Naive B cell (primary cell): ENCODE results near the gene PIGA. TPM values are rescaled to one million over a fixed set of nuclear protein-coding genes. Genes with fewer than 3 reads are reported as not detected.
"Not testable (repeated sequence)": the region's sequence is repeated elsewhere in the genome, so short reads cannot be mapped to it uniquely, and the experiment has no call there.

Source experiments
- ATAC-seq, 2 donors: fragments of 150-1000 bp; cut with Tn5 transposase; 2 replicates each; pipeline ENCODE4 v1.10.0; 2021; ENCODE audit warnings: low read depth in 2 of 2, mild to moderate bottlenecking in 2 of 2, moderate library complexity in 2 of 2
- DNase-seq: peaks from one replicate; pipeline ENCODE4 v3.0.0; 2022
- H3K27ac Mint-ChIP-seq, 6 donors: one replicate each; pipeline ENCODE4 v1.8.0; 2020 to 2022; ENCODE audit warnings: mild to moderate bottlenecking in 6 of 6, mixed read lengths in 6 of 6, moderate library complexity in 5 of 6, inconsistent platforms in 2 of 6
- H3K27me3 Mint-ChIP-seq, 3 donors: one replicate each; pipeline ENCODE4 v1.8.0; 2021 to 2022; ENCODE audit warnings: mixed read lengths in 3 of 3, mild to moderate bottlenecking in 1 of 3
- H3K36me3 Mint-ChIP-seq, 2 donors: one replicate each; pipeline ENCODE4 v1.8.0; 2020 to 2022; ENCODE audit warnings: mixed read lengths in 2 of 2, inconsistent platforms in 1 of 2, mild to moderate bottlenecking in 1 of 2
- H3K4me1 Mint-ChIP-seq, 3 donors: one replicate each; pipeline ENCODE4 v1.8.0; 2020 to 2022; ENCODE audit warnings: mixed read lengths in 3 of 3, inconsistent platforms in 1 of 3, mild to moderate bottlenecking in 1 of 3, moderate library complexity in 1 of 3
- H3K4me3 Mint-ChIP-seq, 8 donors: one replicate each; pipeline ENCODE4 v1.8.0; 2020 to 2022; ENCODE audit warnings: mild to moderate bottlenecking in 8 of 8, mixed read lengths in 8 of 8, moderate library complexity in 8 of 8, inconsistent platforms in 2 of 8
- H3K9me3 Mint-ChIP-seq, 7 donors: one replicate each; pipeline ENCODE4 v1.8.0; 2020 to 2022; ENCODE audit warnings: mixed read lengths in 7 of 7, mild to moderate bottlenecking in 5 of 7, inconsistent platforms in 2 of 7, moderate library complexity in 1 of 7
- polyA plus RNA-seq, 6 donors: library from polyadenylated mRNA; unstranded; fragments of 300-500 nt; fragmentation: Illumina TruSeq; gene quantifications; one replicate each; pipeline ENCODE4 v1.2.3, GENCODE V29; 2021; ENCODE audit warnings: low read depth in 6 of 6

PIGA gene
- polyA plus RNA-seq, 6 donors from 2014 or later = 3.4 to 12.0 (median 7.8) TPM

- DNase-seq = no peak
- H3K27me3 Mint-ChIP-seq = peaks cover 0 to 14% (median 0%) of the 10 kb centered on the region in 3 donors
- peaks cover 0 to 4% of the 10 kb centered on the region in 2 donors for H3K36me3 Mint-ChIP-seq
- peaks cover 0 to 3% (median 0%) of the 10 kb centered on the region in 7 donors for H3K9me3 Mint-ChIP-seq
- no peaks in the 10 kb centered on the region for H3K4me1 Mint-ChIP-seq
- no peak overlapping the region for H3K4me3 Mint-ChIP-seq
- ATAC-seq = no peak
- no peak overlapping the region for H3K27ac Mint-ChIP-seq
Observed at GRCh38 chrX:15310117-15310516, 25.2 kb downstream of the PIGA start.

DNA sequence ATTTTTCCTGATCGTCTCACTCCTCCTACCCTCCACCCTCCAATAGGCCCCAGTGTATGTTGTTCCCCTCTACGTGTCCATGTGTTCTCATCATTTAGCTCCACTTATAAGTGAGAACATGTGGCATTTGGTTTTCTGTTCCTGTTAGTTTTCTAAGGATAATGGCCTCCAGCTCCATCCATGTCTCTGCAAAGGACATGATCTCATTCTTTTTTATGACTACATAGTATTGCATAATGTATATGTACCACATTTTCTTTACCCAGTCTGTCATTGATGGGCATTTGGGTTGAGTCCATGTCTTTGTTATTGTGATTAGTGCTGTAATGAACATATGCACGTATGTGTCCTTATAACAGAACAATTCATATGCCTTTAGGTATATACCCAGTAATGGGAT is 29.4 kb downstream of the PIGA start:
- H3K4me3 Mint-ChIP-seq, DNase-seq, H3K27ac Mint-ChIP-seq, H3K4me1 Mint-ChIP-seq, ATAC-seq, H3K36me3 Mint-ChIP-seq, H3K9me3 Mint-ChIP-seq: not testable (repeated sequence)
- peaks cover 0 to 14% (median 5%) of the 10 kb centered on the region in 3 donors for H3K27me3 Mint-ChIP-seq

DNA sequence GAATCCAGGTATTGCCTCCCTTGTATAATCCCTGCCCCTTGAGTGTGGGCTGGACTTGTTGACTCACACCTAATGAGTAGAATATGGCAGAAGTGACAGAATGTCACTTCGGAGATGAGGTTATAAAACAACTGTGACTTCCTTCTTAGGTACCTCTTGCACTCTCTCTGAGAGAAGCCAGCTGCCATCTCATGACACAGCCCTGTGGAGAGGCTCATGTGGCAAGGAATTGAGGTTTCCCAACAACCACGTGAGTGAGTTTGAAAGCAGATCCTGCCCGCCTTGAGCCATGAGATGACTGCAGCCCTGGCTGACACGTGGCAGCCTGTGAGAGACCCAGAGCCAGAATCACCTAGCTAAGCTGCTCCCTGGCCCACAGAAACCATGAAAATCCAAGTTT is 33.4 kb downstream of the PIGA start:
- H3K4me3 Mint-ChIP-seq = no peak overlapping the region
- H3K36me3 Mint-ChIP-seq = peaks cover 0 to 4% of the 10 kb centered on the region in 2 donors
- H3K27ac Mint-ChIP-seq = no peak overlapping the region
- H3K27me3 Mint-ChIP-seq = peaks cover 0 to 5% (median 0%) of the 10 kb centered on the region in 3 donors
- no peak for DNase-seq
- no peak for ATAC-seq
- H3K9me3 Mint-ChIP-seq = peaks cover 0 to 3% (median 0%) of the 10 kb centered on the region in 7 donors
- H3K4me1 Mint-ChIP-seq = peaks cover 0 to 2% (median 0%) of the 10 kb centered on the region in 3 donors

- H3K27ac Mint-ChIP-seq = no peak overlapping the region
- H3K9me3 Mint-ChIP-seq = peaks cover 0 to 3% (median 0%) of the 10 kb centered on the region in 7 donors
- H3K27me3 Mint-ChIP-seq = peaks cover 0 to 5% (median 0%) of the 10 kb centered on the region in 3 donors
- DNase-seq = no peak
- ATAC-seq = no peak
- peaks cover 0 to 2% (median 0%) of the 10 kb centered on the region in 3 donors for H3K4me1 Mint-ChIP-seq
- H3K4me3 Mint-ChIP-seq = peak overlapping the region in 1 of 8 donors; percentile 49
- H3K36me3 Mint-ChIP-seq = no peaks in the 10 kb centered on the region
Observed at GRCh38 chrX:15299941-15300851, 35.1 kb downstream of the PIGA start.

GRCh38 chrX:15298780-15299179 is 36.5 kb downstream of the PIGA start:
- peaks cover 0 to 3% (median 0%) of the 10 kb centered on the region in 7 donors for H3K9me3 Mint-ChIP-seq
- H3K27me3 Mint-ChIP-seq = peaks cover 0 to 5% (median 0%) of the 10 kb centered on the region in 3 donors
- DNase-seq (no peak), ATAC-seq (no peak)
- H3K36me3 Mint-ChIP-seq = no peaks in the 10 kb centered on the region
- H3K27ac Mint-ChIP-seq = no peak overlapping the region
- no peak overlapping the region for H3K4me3 Mint-ChIP-seq
- H3K4me1 Mint-ChIP-seq = peaks cover 0 to 2% (median 0%) of the 10 kb centered on the region in 3 donors

- Mint-ChIP-seq H3K27me3 (peaks cover 0 to 5% (median 0%) of the 10 kb centered on the region in 3 donors), H3K4me3 (peak overlapping the region in 1 of 8 donors; percentile 13), H3K4me1 (peaks cover 0 to 2% (median 0%) of the 10 kb centered on the region in 3 donors), H3K36me3 (no peaks in the 10 kb centered on the region), H3K9me3 (peaks cover 0 to 3% (median 0%) of the 10 kb centered on the region in 7 donors), H3K27ac (no peak overlapping the region)
- no peak for DNase-seq
- ATAC-seq = no peak
Observed at GRCh38 chrX:15298201-15298600, 37.1 kb downstream of the PIGA start.

GRCh38 chrX:15293451-15293850 is 41.9 kb downstream of the PIGA start:
- no peak for ATAC-seq
- Mint-ChIP-seq H3K27me3 (no peaks in the 10 kb centered on the region), H3K4me1 (no peaks in the 10 kb centered on the region), H3K9me3 (peaks cover 0 to 1% (median 0%) of the 10 kb centered on the region in 7 donors), H3K27ac (no peak overlapping the region), H3K4me3 (no peak overlapping the region), H3K36me3 (no peaks in the 10 kb centered on the region)
- no peak for DNase-seq

DNA sequence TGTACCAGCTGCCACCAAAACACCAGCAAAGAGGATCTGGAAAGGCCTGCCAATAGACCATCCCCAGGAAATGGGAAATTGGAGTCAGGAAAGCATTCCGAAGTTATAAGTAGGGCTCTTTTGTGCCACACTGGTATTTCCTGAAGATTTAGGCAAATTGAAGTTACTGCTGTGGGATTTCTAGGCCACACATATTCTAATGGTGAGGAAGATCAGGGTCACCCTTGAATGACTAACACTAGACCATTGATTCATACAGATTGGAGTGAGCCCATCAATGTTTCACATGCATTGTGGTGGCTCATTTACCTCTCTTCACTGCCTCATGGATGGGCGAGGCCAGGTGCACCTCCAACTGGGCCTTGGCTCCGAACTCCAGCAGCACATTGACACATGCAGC is 42.5 kb downstream of the PIGA start:
- no peaks in the 10 kb centered on the region for H3K27me3 Mint-ChIP-seq
- DNase-seq = no peak
- no peak for ATAC-seq
- no peak overlapping the region for H3K27ac Mint-ChIP-seq
- H3K4me1 Mint-ChIP-seq = no peaks in the 10 kb centered on the region
- no peaks in the 10 kb centered on the region for H3K36me3 Mint-ChIP-seq
- H3K4me3 Mint-ChIP-seq = no peak overlapping the region
- peaks cover 0 to 1% (median 0%) of the 10 kb centered on the region in 7 donors for H3K9me3 Mint-ChIP-seq

DNA sequence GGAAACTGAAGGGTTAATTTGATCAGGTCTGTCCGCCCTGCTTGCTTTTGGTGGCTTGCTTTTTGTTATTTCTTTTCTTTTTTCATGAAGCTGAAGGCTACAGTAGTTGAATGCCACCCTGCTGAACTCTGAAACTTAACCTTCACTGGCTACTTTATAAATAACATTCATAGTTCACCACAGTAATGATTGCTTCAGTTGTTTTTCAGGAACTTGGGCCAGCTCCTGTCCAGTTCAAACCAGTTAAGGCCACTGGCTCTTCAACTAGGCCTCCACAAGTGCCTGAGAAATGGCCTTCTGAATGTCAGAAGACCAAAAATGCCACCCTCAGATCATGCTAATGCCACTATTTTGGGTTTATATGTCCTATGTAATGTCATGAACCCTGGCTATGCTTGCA is 57.7 kb downstream of the PIGA start:
- Mint-ChIP-seq H3K27me3 (peaks cover 6 to 11% (median 8%) of the 10 kb centered on the region in 3 donors), H3K9me3 (peaks cover 0 to 16% (median 8%) of the 10 kb centered on the region in 7 donors), H3K36me3 (no peaks in the 10 kb centered on the region), H3K4me3 (no peak overlapping the region), H3K27ac (peak overlapping the region in 1 of 6 donors; percentile 15), H3K4me1 (no peaks in the 10 kb centered on the region)
- no peak for DNase-seq
- no peak for ATAC-seq

GRCh38 chrX:15274946-15275345 is 60.4 kb downstream of the PIGA start:
- Mint-ChIP-seq H3K4me3 (no peak overlapping the region), H3K36me3 (no peaks in the 10 kb centered on the region), H3K9me3 (peaks cover 0 to 13% (median 2%) of the 10 kb centered on the region in 7 donors), H3K27me3 (peaks cover 0 to 5% (median 0%) of the 10 kb centered on the region in 3 donors), H3K4me1 (peaks cover 0 to 4% (median under 1%) of the 10 kb centered on the region in 3 donors), H3K27ac (no peak overlapping the region)
- no peak for DNase-seq
- ATAC-seq = no peak

DNA sequence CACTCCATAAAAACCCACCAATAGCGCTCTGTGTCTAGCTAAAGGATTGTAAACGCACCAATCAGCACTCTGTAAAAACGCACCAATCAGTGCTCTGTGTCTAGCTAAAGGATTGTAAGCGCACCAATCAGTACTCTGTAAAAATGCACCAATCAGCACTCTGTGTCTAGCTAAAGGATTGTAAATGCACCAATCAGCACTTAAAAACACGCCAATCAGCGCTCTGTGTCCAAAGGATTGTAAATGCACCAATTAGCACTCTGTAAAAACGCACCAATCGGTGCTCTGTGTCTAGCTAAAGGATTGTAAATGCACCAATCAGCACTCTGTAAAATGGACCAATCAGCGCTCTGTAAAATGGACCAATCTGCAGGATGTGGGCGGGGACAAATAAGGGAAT is 62.0 kb downstream of the PIGA start:
- DNase-seq, H3K4me3 Mint-ChIP-seq, H3K36me3 Mint-ChIP-seq, H3K4me1 Mint-ChIP-seq, H3K27ac Mint-ChIP-seq, ATAC-seq, H3K27me3 Mint-ChIP-seq: not testable (repeated sequence)
- H3K9me3 Mint-ChIP-seq = peaks cover 0 to 13% (median 2%) of the 10 kb centered on the region in 7 donors

DNA sequence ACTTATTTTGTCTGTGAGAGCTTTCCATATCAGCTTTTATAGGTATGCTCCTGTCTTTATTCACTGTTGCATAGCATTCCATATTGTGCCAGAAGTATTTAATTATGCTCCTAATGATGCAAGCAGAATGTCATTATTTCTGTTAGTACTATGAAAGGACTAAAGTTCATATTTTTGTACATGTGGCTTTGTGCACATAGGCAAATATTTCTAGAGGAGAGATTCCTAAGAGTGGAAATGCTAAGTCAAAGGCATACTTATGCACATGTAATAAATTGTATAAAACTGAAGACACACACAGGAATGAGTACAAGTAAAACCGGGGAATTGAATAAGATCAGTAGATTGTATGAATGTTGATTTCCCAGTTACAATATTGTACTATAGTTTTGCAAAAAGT is 63.6 kb downstream of the PIGA start:
- peaks cover 0 to 8% (median 5%) of the 10 kb centered on the region in 3 donors for H3K4me1 Mint-ChIP-seq
- no peaks in the 10 kb centered on the region for H3K27me3 Mint-ChIP-seq
- no peak overlapping the region for H3K27ac Mint-ChIP-seq
- H3K4me3 Mint-ChIP-seq = no peak overlapping the region
- ATAC-seq = no peak
- DNase-seq = no peak
- H3K9me3 Mint-ChIP-seq = peaks cover 0 to 13% (median 2%) of the 10 kb centered on the region in 7 donors
- no peaks in the 10 kb centered on the region for H3K36me3 Mint-ChIP-seq

GRCh38 chrX:15269618-15270521 is 65.5 kb downstream of the PIGA start, which contains the start of gene ASB9:
Gene ASB9, minus strand, starts transcription at chrX:15270083. Its CDS starts 209 bp downstream, at chrX:15269874.
- ATAC-seq = no peak
- H3K4me1 Mint-ChIP-seq = peaks cover 0 to 8% (median 5%) of the 10 kb centered on the region in 3 donors
- no peaks in the 10 kb centered on the region for H3K36me3 Mint-ChIP-seq
- peaks cover 0 to 13% (median 2%) of the 10 kb centered on the region in 7 donors for H3K9me3 Mint-ChIP-seq
- peak within 1 kb of the TSS in 3 of 8 donors; percentile 4 to 75 (median 5) for H3K4me3 Mint-ChIP-seq
- no peak within 1 kb of the TSS for H3K27ac Mint-ChIP-seq
- no peaks in the 10 kb centered on the region for H3K27me3 Mint-ChIP-seq
- DNase-seq = no peak
